Choroid plexus epithelial cell (primary cell): ENCODE data around the gene CASP3.
"Not testable (repeated sequence)": the region's sequence is repeated elsewhere in the genome, so short reads cannot be mapped to it uniquely, and the experiment has no call there.

Source experiments
- DNase-seq: peaks from one replicate; pipeline ENCODE4 v3.0.0-alpha.2; 2010; ENCODE audit warnings: low read depth
- H3K4me3 ChIP-seq: 2 replicates; pipeline ENCODE4 v1.5.1; 2011; ENCODE audit warnings: low read depth, mild to moderate bottlenecking, control low read depth, low read length, moderate library complexity
- TF ChIP-seq, protein P1 (sequence below): conservative IDR thresholded peaks from 2 replicates; pipeline ENCODE4 v1.5.1; 2011; ENCODE audit warnings: low read depth, mild to moderate bottlenecking, control low read depth, inconsistent platforms, low read length, moderate library complexity

The CASP3 gene

GRCh38 chr4:184599492-184600135 lies 49.6 kb downstream of the CASP3 start:
- no peak overlapping the region for H3K4me3 ChIP-seq
- TF ChIP-seq, protein P1, sequence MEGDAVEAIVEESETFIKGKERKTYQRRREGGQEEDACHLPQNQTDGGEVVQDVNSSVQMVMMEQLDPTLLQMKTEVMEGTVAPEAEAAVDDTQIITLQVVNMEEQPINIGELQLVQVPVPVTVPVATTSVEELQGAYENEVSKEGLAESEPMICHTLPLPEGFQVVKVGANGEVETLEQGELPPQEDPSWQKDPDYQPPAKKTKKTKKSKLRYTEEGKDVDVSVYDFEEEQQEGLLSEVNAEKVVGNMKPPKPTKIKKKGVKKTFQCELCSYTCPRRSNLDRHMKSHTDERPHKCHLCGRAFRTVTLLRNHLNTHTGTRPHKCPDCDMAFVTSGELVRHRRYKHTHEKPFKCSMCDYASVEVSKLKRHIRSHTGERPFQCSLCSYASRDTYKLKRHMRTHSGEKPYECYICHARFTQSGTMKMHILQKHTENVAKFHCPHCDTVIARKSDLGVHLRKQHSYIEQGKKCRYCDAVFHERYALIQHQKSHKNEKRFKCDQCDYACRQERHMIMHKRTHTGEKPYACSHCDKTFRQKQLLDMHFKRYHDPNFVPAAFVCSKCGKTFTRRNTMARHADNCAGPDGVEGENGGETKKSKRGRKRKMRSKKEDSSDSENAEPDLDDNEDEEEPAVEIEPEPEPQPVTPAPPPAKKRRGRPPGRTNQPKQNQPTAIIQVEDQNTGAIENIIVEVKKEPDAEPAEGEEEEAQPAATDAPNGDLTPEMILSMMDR, result no peak

GRCh38 chr4:184598753-184599491 lies 50.3 kb downstream of the CASP3 start:
- no peak overlapping the region for H3K4me3 ChIP-seq
- TF ChIP-seq, protein P1, result no peak
- DNase-seq, result peak; percentile 71

More at GRCh38 chr4:184599492-184600135, 49.6 kb downstream of the CASP3 start:
- DNase-seq, result peak; percentile 93

DNA sequence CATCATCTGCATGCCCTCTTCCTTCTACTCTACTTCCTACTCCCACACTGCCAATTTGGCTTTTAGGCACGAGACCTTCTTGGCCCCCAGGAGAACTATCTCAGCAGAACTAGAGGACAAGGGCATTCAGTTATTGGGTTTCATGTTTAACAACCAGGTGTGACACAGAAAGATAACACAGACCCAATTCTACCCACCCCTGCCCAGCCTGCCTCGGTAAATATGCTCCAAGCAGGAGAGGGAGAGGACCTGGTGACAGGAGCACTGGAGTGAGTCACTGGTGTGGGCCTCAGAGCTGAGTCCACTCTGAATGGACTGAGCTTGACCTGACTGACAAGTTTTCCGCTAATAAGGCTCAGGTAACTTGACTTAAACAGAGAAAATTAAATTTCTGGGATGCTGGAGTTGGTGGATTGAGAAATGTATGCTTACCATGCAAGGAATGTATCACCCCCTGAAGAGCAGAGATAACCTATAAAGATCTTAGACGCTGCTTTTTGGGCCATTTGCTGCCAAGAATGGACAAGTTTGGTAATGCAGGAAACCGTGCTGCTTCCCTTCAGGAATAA lies 52.5 kb downstream of the CASP3 start:
- TF ChIP-seq, protein P1, result no peak
- no peak overlapping the region for H3K4me3 ChIP-seq
- peak; percentile 54 for DNase-seq

- H3K4me3 ChIP-seq, result no peak overlapping the region
- TF ChIP-seq, protein P1, result no peak
- peak; percentile 5 for DNase-seq
Measured at GRCh38 chr4:184596044-184596616, 53.1 kb downstream of the CASP3 start.

GRCh38 chr4:184595430-184595829 lies 53.8 kb downstream of the CASP3 start:
- no peak overlapping the region for H3K4me3 ChIP-seq
- no peak for DNase-seq
- TF ChIP-seq, protein P1, result no peak

DNA sequence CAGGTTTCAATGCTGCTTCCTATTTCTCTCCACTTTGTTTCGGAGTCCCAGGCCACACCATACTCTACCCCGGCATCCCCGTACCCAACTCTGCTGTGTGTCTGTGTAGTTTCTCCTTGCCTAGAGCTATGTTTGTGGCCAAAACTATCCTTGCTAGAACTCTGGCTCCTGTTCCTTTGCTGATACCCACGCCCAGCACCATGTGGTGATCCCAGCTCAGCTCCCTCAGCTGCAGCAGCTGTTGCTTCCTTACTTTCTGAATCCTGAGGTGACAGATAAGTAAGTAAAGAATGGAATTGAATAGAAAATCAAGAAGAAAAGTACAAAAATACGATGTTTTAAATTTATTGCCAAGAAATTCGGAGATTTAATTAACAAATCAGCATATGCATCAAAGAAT lies 55.8 kb downstream of the CASP3 start:
- H3K4me3 ChIP-seq, result no peak overlapping the region
- no peak for DNase-seq
- TF ChIP-seq, protein P1, result no peak

DNA sequence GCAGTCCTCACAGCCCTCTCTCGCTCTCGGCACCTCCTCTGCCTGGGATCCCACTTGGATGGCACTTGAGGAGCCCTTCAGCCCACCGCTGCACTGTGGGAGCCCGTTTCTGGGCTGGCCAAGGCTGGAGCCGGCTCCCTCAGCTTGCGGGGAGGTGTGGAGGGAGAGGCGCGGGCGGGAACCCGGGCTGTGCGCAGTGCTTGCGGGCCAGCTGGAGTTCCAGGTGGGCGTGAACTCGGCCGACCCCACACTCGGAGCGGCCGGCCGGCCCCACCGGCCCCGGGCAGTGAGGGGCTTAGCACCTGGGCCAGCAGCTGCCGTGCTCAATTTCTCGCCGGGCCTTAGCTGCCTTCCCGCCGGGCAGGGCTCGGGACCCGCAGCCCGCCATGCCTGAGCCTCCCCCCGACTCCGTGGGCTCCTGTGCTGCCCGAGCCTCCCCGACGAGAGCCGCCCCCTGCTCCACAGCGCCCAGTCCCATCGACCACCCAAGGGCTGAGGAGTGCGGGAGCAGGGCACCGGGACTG lies 57.4 kb downstream of the CASP3 start:
- DNase-seq, result not testable (repeated sequence)

More for the DNA sequence above, 57.4 kb downstream of the CASP3 start:
- H3K4me3 ChIP-seq, result not testable (repeated sequence)
